ENCODE measurements around the gene DECR2. TPM values are rescaled to one million over a fixed set of nuclear protein-coding genes. Genes with fewer than 3 reads are reported as not detected.

Gene DECR2
- total RNA-seq, 1 donor from 2014 or later, result 109 TPM

DNA sequence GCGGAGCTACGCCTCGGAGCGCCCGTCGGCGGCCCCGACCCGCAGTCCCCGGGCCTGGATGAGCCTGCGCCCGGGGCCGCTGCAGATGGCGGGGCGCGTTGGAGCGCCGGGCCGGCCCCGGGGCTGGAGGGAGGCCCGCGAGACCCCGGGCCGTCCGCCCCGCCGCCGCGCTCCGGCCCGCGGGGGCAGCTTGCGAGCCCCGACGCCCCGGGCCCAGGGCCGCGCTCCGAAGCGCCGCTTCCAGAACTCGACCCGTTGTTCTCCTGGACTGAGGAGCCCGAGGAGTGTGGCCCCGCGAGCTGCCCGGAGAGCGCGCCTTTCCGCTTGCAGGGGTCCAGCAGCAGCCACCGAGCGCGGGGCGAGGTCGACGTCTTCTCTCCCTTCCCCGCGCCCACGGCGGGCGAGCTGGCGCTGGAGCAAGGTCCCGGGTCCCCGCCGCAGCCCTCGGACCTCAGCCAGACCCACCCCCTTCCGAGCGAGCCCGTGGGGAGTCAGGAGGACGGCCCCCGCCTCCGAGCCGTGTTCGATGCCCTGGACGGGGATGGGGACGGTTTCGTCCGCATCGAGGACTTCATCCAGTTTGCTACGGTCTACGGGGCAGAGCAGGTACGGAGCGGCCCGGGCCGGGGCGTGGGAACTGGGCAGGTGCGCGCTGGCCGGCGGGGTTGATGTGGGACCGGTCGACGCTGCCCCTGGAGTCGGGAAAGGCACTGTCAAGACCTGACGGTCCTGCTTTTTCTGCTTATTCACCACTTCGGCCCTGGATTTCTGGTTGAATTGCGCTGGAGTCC lies 24.6 kb downstream of the DECR2 start:
- peak; percentile 4 for ATAC-seq
- DNase-seq (ENCODE audit: low spot score), result no peak

DNA sequence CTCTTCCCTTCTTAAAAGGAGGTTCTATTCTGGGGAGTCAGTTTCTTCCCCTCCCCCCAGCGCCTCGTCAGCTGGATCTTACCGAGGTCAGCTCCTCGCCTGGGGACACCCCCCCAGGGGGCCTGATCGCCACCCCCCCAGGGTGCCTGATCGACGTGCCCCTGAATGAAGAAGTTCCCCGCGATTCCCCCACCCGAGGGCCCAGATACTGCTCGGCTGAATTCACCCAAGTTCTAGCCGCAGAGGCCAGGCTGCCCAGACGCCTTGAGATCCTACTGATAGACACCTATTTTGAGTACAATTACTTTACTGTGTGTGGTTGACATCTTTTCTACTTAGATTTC lies 25.2 kb downstream of the DECR2 start:
- no peak for ATAC-seq
- DNase-seq (ENCODE audit: low spot score), result no peak

DNA sequence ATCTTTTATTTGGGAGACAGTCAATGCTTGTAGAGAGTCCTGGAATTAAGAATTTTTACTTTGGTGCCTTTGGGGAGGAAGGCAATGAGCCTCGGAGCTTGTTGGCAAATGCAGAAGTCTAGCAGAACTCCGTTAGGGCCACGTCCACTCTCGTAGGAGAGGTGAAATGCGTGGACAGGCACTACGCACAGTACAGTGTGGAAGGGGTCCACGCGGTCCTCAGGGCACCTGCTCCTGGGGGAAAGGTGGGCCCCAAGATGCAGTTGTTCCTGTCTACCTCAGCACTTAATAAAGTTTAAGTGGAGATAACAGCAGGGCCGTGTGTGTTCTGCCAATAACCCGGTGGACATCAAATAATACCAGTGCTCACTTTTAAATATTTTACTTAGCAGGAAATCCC lies 25.6 kb downstream of the DECR2 start:
- DNase-seq (ENCODE audit: low spot score) (no peak), ATAC-seq (no peak)

DNA sequence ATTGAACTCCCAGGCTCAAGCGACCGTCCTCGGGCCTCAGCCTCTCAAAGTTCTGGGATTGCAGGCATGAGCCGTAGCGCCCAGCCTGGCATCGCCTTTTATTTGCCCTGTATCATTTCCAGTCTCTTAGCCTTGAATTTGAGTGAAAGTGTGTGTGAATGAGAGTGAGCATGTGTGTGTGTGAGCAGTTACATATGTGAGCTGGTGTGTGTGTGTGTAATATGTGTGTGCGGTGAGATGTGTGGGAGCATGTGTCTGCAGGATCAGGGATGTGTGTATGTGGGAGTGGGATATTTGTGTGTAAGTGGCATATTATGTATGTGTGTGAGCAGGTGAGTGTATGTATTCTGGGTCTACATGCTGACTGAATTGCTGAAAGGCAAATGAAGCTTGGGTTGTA lies 29.2 kb downstream of the DECR2 start:
- no peak for DNase-seq (ENCODE audit: low spot score)
- no peak for ATAC-seq

DNA sequence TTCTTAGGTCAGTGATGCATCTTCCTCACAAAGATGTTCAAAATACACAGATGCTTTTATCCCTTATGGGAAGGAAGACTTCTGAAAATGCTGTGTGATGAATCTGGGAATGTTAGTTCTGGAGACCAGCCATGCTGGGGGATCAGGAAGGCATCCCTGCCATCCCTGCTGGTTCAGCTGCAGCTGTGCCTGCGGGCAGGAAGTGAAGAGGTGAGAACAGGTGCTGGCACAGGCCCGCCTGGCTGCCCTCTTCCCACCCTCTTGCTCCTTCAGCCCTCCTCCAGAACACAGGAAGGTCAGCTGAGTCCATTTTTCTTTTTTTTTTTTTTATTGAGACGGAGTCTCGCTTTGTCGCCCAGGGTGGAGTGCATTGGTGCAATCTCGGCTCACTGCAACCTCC lies 38.9 kb downstream of the DECR2 start:
- ATAC-seq (no peak), DNase-seq (ENCODE audit: low spot score) (no peak)

DNA sequence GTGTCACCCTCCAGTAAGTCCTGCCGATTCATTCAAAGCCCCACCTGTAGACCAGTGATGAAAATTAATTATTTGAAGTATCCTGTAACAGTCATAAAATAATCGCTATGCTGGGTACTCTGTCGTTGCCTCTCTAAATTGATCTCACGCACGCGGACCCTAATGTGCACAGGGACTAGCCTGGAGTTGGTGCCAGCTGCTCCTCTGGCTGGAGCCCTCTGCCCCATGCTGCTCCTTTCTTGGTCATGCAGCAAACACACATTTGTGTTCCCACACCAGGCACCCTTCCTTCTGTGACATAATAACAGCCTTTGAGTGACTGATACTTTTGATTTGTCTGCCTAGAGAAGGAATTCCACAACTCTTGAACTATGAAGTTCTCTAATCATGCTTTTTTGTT lies 39.8 kb downstream of the DECR2 start:
- no peak for DNase-seq (ENCODE audit: low spot score)
- no peak for ATAC-seq

DNA sequence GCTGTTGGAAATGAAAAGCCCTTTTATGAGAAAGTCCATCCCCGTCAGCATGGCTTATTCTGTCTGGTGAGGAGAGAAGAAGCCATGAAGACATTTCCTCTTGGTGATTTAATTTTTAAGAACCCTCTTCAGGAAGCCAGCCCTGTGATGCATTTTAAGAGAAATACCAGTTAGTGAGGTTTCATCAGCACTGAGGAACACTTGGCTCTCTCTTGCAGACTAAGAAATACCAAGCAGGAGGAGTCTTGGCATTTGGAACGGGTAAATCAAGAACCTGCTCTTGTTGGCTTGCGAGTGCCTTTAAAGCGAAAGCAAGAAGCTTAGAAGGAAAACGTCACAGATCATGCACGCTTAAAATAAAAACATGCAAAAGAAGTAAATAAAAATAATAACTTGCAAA lies 41.3 kb downstream of the DECR2 start:
- ATAC-seq (no peak), DNase-seq (ENCODE audit: low spot score) (no peak)

DNA sequence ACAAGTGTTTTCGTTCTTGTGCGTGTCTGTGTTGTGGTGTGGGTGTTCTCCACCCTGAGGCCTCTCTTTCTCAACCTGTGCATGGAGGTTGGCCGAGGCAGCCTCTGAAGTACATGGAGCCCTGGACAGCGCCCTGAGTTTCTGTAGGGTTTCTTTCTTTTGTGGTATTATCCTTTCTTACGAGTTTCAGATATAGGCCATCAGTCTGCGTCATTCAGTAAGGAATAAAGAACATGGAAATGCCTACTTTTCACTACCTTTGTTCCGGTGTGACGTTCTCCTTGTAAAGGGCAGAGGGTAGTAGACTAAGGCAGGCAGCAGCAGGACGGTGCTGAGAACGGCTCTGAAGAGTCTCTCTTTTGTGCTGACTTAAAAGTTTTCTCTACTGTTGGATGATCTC lies 42.3 kb downstream of the DECR2 start:
- ATAC-seq, result no peak

DNA sequence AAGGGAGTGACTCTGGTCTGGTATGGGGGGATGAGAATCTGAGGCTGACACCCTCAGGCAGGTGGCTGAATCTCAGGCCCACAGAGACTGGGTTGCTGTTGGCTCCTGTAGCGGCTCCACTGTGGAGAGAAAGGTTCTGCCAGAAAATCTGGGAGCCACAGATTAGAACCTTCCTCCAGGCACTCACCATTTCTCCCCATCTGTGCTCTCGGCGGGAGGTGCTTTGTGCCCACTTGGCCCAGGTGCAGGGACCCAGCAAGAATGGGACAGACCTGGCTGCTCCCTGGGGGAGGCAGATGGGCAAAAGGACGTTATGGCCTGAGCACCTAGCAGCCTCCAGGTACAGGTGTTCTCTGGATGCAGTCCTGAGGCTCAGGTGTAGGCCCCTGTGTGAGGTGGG lies 43.9 kb downstream of the DECR2 start:
- no peak for ATAC-seq
- DNase-seq (ENCODE audit: low spot score), result no peak

More for the DNA sequence above, 42.3 kb downstream of the DECR2 start:
- DNase-seq (ENCODE audit: low spot score), result no peak

DNA sequence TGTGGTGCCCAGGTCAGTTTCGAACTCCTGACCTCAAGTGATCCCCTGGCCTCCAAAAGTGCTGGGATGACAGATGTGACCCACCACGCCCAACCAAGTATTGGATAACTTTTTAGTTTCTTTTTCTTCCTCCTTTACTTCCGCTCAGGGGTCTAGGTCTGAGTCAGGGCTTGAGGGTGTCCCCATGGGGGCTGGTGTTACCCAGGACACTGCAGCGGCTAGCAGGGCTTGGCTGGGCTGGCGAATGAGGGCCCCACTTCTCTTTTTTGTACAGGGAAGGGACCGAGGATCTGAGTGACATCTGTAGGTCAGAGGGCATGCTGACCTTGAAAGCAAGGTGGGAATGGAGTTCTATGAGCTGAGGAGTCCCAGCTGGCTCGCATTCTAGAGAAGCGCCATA lies 48.7 kb downstream of the DECR2 start:
- DNase-seq (ENCODE audit: low spot score) (no peak), ATAC-seq (no peak)

DNA sequence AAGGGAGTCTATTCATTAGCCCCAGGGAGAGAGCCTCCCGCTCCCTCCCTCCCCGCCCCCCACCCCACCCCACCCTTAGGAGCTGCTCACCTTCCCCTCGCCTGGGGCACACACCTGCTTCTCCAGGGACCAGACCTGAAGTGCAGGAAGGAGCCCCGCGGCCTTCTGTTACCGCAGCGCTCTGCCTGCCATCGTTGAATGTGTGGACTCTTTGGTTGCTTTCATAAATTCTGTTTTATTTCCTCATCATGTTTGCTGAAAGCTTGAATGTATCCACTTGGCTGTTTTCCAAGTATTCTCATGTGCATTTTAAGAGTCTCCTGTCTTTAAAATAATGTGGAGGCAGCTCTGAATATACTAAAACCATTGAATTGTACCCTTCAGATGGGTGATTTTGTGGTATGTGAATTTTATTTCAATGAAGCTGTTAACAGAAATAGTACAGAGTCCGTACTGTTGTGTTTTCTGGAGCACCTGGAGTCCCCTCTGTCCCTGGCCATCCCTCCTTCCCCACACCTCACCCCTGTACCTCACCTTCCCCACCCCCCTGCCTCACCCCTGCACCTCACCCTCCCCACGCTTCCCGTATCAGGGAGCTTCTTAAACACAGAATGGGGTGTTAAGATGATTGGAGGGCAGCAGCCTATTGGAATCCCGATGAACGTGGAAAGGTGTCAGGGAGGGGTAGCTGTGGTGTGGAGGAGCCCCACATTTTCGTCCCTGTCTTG lies 49.3 kb downstream of the DECR2 start:
- peak; percentile 23 for ATAC-seq
- no peak for DNase-seq (ENCODE audit: low spot score)

DNA sequence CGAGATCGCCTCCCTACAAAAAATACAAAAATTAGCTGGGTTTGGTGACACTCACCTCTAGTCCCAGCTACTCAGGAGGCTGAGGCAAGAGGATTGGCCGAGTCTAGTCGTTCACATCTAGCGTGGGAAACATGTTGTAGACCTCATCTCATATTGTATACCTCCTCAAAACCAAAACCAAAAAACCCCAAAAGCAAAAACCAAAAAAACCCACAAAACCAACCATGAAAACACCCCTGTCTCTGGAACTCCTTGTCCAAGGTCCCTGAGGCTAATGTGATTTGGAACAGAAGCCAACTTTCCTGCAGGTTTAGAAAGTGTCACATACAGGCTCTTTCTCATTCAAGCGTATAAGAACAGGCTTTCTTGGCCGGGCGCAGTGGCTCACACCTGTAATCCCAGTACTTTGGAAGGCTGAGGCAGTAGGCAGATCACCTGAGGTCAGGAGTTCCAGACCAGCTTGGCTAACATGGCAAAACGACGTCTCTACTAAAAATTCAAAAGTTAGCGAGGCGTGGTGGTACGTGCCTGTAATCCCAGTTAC lies 52.8 kb downstream of the DECR2 start:
- no peak for DNase-seq (ENCODE audit: low spot score)
- no peak for ATAC-seq

DNA sequence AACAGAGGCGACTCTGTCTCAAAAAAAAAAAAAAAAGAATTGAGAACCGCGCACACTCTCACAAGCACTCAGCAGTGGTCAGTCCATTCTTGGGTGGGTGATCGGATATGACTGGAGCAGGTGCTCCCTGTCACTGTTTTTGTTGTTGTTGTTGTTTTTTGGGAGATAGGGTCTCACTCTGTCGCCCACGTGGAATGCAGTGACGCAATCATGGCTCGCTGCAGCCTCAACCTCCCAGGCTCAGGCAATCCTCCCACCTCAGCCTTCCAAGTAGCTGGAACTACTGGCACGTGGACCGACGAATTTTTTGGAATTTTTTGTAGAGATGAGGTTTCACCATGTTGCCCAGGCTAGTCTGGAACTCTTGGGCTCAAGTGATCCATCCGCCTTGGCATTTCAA lies 53.8 kb downstream of the DECR2 start:
- DNase-seq (ENCODE audit: low spot score) (no peak), ATAC-seq (no peak)

DNA sequence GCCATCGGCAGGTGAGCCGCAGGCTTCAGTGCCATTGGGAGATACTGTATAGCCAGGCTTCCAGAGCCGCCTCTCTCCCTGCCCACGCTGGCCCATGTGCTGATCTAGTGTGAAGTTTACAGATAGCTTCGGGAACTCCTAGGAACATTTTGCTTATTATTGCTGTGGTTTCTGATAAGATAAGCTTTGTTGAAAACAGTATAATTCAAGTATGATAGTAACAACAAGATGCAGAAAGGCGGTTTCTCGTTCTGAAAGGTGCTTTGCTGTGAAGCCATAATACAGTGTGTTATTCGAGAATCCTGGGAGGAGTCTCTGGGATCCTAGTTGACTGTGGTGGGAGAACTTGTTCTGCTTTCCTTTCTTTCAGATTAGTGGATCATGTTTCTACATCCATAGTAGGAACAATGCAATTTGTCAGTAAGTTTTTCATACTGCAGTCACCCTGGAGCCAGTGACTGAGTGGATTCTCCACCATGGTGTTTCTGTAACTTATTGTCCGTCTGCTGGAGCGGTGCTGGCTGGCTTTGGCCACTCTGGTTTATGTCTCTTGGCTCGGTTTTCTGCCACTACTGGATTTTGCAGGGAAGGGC lies 55.3 kb downstream of the DECR2 start:
- peak; percentile 86 for ATAC-seq
- no peak for DNase-seq (ENCODE audit: low spot score)

DNA sequence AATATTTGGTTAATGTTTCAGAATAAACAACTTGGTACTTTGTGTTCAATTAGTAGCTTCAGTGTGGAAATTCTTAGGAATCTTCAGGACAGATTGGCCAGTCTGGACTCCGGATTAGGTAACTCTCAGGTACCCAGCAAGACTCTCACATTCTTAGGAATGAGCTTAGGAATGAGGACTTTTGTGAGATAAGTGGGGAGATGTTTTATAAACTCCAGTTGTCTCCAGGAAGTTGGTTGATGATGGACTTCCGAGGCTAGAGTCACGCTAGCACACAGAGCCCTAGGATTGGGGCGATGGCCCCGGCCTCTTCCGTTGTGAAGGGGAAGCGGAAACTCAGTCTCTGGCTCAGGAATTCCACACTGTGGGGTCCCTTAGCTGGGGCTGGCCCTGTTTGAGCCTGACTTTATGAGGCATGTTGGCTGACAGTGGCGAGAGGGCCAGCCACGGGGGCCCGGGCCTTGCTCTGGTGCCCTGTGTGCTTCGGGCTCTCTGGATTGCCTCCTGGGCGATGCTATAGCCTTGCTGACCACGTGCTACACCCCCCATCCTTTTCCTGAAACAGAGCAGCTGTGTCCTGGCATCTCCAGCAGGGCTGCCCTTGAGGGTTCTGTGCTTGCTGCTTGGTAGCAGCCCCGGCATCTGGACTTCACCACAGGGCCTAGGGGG lies 56.2 kb downstream of the DECR2 start:
- DNase-seq (ENCODE audit: low spot score) (no peak), ATAC-seq (peak; percentile 53)

DNA sequence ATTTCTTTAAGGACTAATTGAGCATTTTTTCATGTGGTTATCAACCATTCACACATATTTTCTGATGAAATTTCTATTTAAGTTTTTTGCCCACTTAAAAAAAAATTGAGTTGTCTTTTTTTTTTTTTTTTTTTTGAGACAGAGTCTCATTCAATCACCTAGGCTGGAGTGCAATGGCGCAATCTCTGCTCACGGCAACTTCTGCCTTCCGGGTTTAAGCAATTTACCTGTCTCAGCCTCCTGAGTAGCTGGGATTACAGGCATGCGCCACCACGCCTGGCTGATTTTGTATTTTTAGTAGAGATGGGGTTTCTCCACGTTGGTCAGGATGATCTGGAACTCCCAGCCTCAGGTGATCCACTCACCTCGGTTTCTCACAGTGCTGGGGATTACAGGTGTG lies 58.1 kb downstream of the DECR2 start:
- no peak for ATAC-seq
- DNase-seq (ENCODE audit: low spot score), result no peak

DNA sequence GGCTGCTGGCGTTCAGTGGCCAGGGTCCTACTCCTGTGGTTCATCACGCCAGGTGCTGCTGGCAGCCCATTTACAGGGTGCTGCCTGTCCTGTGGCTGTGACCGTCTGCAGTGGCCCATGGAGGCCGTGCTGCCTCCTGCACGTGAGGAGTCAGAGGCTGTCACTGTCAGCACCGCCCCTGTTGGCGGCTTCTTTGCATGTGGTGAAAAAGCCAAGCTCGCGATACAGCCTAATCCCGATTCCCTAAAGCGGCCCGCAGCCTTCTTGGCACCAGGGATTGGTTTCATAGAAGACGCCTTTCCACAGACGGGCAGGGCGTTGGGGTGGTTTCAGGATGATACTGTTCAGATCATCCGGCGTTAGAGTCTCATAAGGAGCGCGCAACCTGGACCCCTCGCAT lies 59.1 kb downstream of the DECR2 start:
- DNase-seq (ENCODE audit: low spot score) (no peak), ATAC-seq (no peak)

Measured in left lobe of liver (tissue), 2 donors.